HG03159 (cell line): ENCODE measurements around the gene WNT9A.
"Not testable (repeated sequence)": the region's sequence is repeated elsewhere in the genome, so short reads cannot be mapped to it uniquely, and the experiment has no call there.

Experiments used
- ATAC-seq: cut with Tn5 transposase; IDR thresholded peaks from one replicate; pipeline ENCODE4 v1.9.1; 2021; ENCODE audit warnings: mild to moderate bottlenecking, moderate library complexity; ENCODE audit not compliant: unreplicated experiment

Gene WNT9A

GRCh38 chr1:227947676-227948492 is at the start of gene WNT9A:
WNT9A (minus strand) TSS chr1:227947932; CDS start chr1:227947887, 45 bp downstream.
- ATAC-seq: no peak

GRCh38 chr1:227996187-227996950 is 48.6 kb upstream of the WNT9A start:
- no peak for ATAC-seq

- ATAC-seq: no peak
These were observed 47.0 kb upstream of the WNT9A start for GRCh38 chr1:227994632-227995300.

- ATAC-seq: no peak
These were observed 39.4 kb upstream of the WNT9A start for GRCh38 chr1:227987181-227987580.

GRCh38 chr1:227975583-227976283 is 28.0 kb upstream of the WNT9A start:
- not testable (repeated sequence) for ATAC-seq

GRCh38 chr1:227973724-227974288 is 26.1 kb upstream of the WNT9A start:
- ATAC-seq: not testable (repeated sequence)

GRCh38 chr1:227972843-227973374 is 25.2 kb upstream of the WNT9A start:
- ATAC-seq: not testable (repeated sequence)

- not testable (repeated sequence) for ATAC-seq
These were observed 24.5 kb upstream of the WNT9A start for GRCh38 chr1:227972283-227972679.

GRCh38 chr1:227971643-227972282 is 24.0 kb upstream of the WNT9A start:
- not testable (repeated sequence) for ATAC-seq

- not testable (repeated sequence) for ATAC-seq
These were observed 23.5 kb upstream of the WNT9A start for GRCh38 chr1:227971216-227971615.

- ATAC-seq: not testable (repeated sequence)
These were observed 22.6 kb upstream of the WNT9A start for GRCh38 chr1:227970076-227970995.

- ATAC-seq: not testable (repeated sequence)
These were observed 20.1 kb upstream of the WNT9A start for GRCh38 chr1:227967815-227968214.

GRCh38 chr1:227966733-227967132 is 19.0 kb upstream of the WNT9A start:
- ATAC-seq: not testable (repeated sequence)

- ATAC-seq: no peak
These were observed 14.1 kb upstream of the WNT9A start for GRCh38 chr1:227961651-227962466.

GRCh38 chr1:227959325-227959860 is 11.7 kb upstream of the WNT9A start:
- no peak for ATAC-seq

GRCh38 chr1:227958617-227959324 is 11.0 kb upstream of the WNT9A start:
- no peak for ATAC-seq

GRCh38 chr1:227955808-227956207 is 8.1 kb upstream of the WNT9A start:
- ATAC-seq: no peak
